Measurements from ENCODE around the gene ST3GAL3.

DNA sequence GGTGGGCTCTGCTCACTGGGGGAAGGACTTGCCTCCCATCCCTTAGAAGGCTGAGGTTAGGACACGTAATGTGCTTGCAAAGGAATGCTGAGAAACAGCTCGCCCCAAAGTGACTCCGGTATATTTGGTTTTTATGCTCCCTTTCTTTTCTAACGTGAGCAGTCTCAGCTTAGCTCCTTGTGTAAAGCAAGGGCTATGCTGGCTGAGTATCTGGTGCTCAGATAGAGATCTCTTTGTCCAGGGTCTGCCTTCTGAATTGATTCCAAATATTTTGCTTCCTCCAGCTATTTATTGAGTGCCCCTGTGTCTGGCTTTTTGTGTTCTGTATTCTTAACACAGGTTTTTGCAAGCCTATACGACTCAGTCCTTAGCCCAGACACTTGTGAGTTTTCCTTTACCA is 131.7 kb downstream of the ST3GAL3 start:
- no peak for TF ChIP-seq POLR2A (IDR thresholded peaks at IDR 0.05)
- TF ChIP-seq, protein P1, sequence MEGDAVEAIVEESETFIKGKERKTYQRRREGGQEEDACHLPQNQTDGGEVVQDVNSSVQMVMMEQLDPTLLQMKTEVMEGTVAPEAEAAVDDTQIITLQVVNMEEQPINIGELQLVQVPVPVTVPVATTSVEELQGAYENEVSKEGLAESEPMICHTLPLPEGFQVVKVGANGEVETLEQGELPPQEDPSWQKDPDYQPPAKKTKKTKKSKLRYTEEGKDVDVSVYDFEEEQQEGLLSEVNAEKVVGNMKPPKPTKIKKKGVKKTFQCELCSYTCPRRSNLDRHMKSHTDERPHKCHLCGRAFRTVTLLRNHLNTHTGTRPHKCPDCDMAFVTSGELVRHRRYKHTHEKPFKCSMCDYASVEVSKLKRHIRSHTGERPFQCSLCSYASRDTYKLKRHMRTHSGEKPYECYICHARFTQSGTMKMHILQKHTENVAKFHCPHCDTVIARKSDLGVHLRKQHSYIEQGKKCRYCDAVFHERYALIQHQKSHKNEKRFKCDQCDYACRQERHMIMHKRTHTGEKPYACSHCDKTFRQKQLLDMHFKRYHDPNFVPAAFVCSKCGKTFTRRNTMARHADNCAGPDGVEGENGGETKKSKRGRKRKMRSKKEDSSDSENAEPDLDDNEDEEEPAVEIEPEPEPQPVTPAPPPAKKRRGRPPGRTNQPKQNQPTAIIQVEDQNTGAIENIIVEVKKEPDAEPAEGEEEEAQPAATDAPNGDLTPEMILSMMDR (IDR thresholded peaks at IDR 0.05 in 4 of 5, conservative IDR thresholded peaks at IDR 0.05 in 1 of 5), result no peak
